Common myeloid progenitor, CD34-positive (primary cell): ENCODE data around the gene MTMR1.
A peak's percentile ranks its signal among the peaks of the same experiment; 100 is the strongest.

ENCODE experiments used
- CTCF ChIA-PET: fragments of 350-600 bp; sonication (Branson Sonifier 250); formaldehyde crosslinking; loops from one replicate; lab custom pipeline; 2021; ENCODE audit warnings: antibody characterized with exemption; lab: Charles Lee
- POLR2A ChIA-PET: fragments of 350-600 bp; sonication (Branson Sonifier 250); formaldehyde crosslinking; loops from one replicate; lab custom pipeline; 2021; ENCODE audit warnings: antibody characterized with exemption; lab: Charles Lee
- DNase-seq, 3 donors: peaks; one replicate each; pipeline versions ENCODE4 v3.0.0 to v3.0.0-alpha.2; 2013
- H3K27ac ChIP-seq, 2 experiments: 1 replicate in 1 of 2; 2 replicates in 1 of 2; pipeline ENCODE4 v1.7.0; 2013; ENCODE audit warnings: inconsistent platforms in 2 of 2, low read length in 2 of 2, mild to moderate bottlenecking in 2 of 2, low read depth in 1 of 2, moderate library complexity in 1 of 2; ENCODE audit not compliant: severe bottlenecking in 2 of 2, insufficient read depth in 1 of 2, poor library complexity in 1 of 2
- H3K27me3 ChIP-seq, 5 experiments: replicated peaks in 2 of 5; 1 replicate in 3 of 5; 2 replicates in 2 of 5; pipeline versions ENCODE4 v1.6.1 to v1.7.0; 2013; ENCODE audit warnings: low read length in 4 of 5, mild to moderate bottlenecking in 2 of 5, moderate library complexity in 2 of 5, inconsistent platforms in 1 of 5; ENCODE audit not compliant: insufficient read depth in 5 of 5, control insufficient read depth in 4 of 5
- H3K36me3 ChIP-seq, 4 experiments: 1 replicate in 2 of 4; 2 replicates in 2 of 4; pipeline versions ENCODE4 v1.6.1 to v1.7.0; 2013; ENCODE audit warnings: low read length in 3 of 4, control low read depth in 1 of 4, mild to moderate bottlenecking in 1 of 4; ENCODE audit not compliant: control insufficient read depth in 4 of 4, insufficient read depth in 4 of 4
- H3K4me1 ChIP-seq, 4 experiments: 1 replicate in 3 of 4; 2 replicates in 1 of 4; pipeline versions ENCODE4 v1.6.1 to v1.7.1; 2013; ENCODE audit warnings: low read length in 3 of 4, mild to moderate bottlenecking in 3 of 4, control low read depth in 1 of 4, inconsistent platforms in 1 of 4, moderate library complexity in 1 of 4; ENCODE audit not compliant: control insufficient read depth in 4 of 4, insufficient read depth in 4 of 4; ENCODE audit errors: control extremely low read depth in 1 of 4
- H3K4me3 ChIP-seq, 7 experiments: 1 replicate in 4 of 7; 2 replicates in 3 of 7; pipeline versions ENCODE4 v1.5.1 to v1.7.0; 2013; ENCODE audit warnings: mild to moderate bottlenecking in 7 of 7, low read length in 6 of 7, moderate library complexity in 6 of 7, inconsistent platforms in 2 of 7, low read depth in 2 of 7, control low read depth in 1 of 7; ENCODE audit not compliant: insufficient read depth in 4 of 7, control insufficient read depth in 1 of 7; ENCODE audit errors: extremely low read depth in 1 of 7
- H3K9me3 ChIP-seq, 5 experiments: 1 replicate in 4 of 5; 2 replicates in 1 of 5; pipeline versions ENCODE4 v1.6.1 to v1.7.1; 2013; ENCODE audit warnings: low read length in 4 of 5, mild to moderate bottlenecking in 2 of 5, inconsistent platforms in 1 of 5, low read depth in 1 of 5, moderate library complexity in 1 of 5; ENCODE audit not compliant: control insufficient read depth in 4 of 5, insufficient read depth in 2 of 5; ENCODE audit errors: control extremely low read depth in 1 of 5
- WGBS: methylation state at CpG from one replicate; pipeline ENCODE4 v1.1.5; 2013; ENCODE audit not compliant: insufficient coverage; 5-methylcytosine and 5-hydroxymethylcytosine counted together

The MTMR1 gene

GRCh38 chrX:150696331-150696730 lies 3.1 kb downstream of the MTMR1 start:
- Histone ChIP-seq H3K4me3 (no peak overlapping the region), H3K36me3 (peaks cover 0 to 5% (median 2%) of the 10 kb centered on the region in 4 experiments), H3K27ac (no peak overlapping the region), H3K27me3 (no peaks in the 10 kb centered on the region), H3K9me3 (no peaks in the 10 kb centered on the region), H3K4me1 (peaks cover 20 to 52% (median 39%) of the 10 kb centered on the region in 4 experiments)
- DNase-seq = peak in 2 of 3 donors; percentile 51 to 65
- POLR2A ChIA-PET = interaction anchor here (0.6 kb wide), 1 partner anchor 27 kb away, joined by 3 read pairs; no protein-coding TSS in a partner anchor
- WGBS = no CpG with 5 or more reads among the region's 1 CpG
- CTCF ChIA-PET = interaction anchor here (0.8 to 2.1 kb wide), 3 partner anchors 13 to 19 kb away, joined by 3 to 9 read pairs (median 3); no protein-coding TSS in a partner anchor

GRCh38 chrX:150696866-150697265 lies 3.7 kb downstream of the MTMR1 start:
- peak in 2 of 3 donors; percentile 72 to 81 for DNase-seq
- POLR2A ChIA-PET = no interaction called here
- WGBS = no CpG with 5 or more reads among the region's 4 CpGs
- Histone ChIP-seq H3K36me3 (peaks cover 0 to 8% (median 3%) of the 10 kb centered on the region in 4 experiments), H3K9me3 (no peaks in the 10 kb centered on the region), H3K27me3 (no peaks in the 10 kb centered on the region), H3K4me3 (no peak overlapping the region), H3K27ac (no peak overlapping the region), H3K4me1 (peaks cover 20 to 47% (median 38%) of the 10 kb centered on the region in 4 experiments)
- CTCF ChIA-PET = interaction anchor here (0.8 to 2.1 kb wide), 3 partner anchors 14 to 19 kb away, joined by 3 to 9 read pairs (median 3); no protein-coding TSS in a partner anchor

GRCh38 chrX:150697641-150698040 lies 4.4 kb downstream of the MTMR1 start:
- Histone ChIP-seq H3K4me3 (no peak overlapping the region), H3K9me3 (no peaks in the 10 kb centered on the region), H3K36me3 (peaks cover 0 to 8% (median 3%) of the 10 kb centered on the region in 4 experiments), H3K27me3 (no peaks in the 10 kb centered on the region), H3K4me1 (peaks cover 20 to 41% (median 32%) of the 10 kb centered on the region in 4 experiments), H3K27ac (no peak overlapping the region)
- 81% methylated on average over 5 of the region's 7 CpGs for WGBS
- ChIA-PET POLR2A (no interaction called here), CTCF (interaction anchor here (1.3 to 1.4 kb wide), 2 partner anchors 13 to 20 kb away, joined by 3 to 4 read pairs; no protein-coding TSS in a partner anchor)
- DNase-seq = no peak

- 80% methylated on average over 1 of the region's 2 CpGs for WGBS
- ChIA-PET POLR2A (no interaction called here), CTCF (interaction anchor here (1.4 to 2.7 kb wide), 2 partner anchors 16 to 19 kb away, joined by 4 to 12 read pairs; no protein-coding TSS in a partner anchor)
These were observed 5.8 kb downstream of the MTMR1 start for GRCh38 chrX:150698981-150699380.

GRCh38 chrX:150700107-150700506 lies 6.9 kb downstream of the MTMR1 start:
- Histone ChIP-seq H3K9me3 (peaks cover 0 to 1% (median 0%) of the 10 kb centered on the region in 5 experiments), H3K36me3 (peaks cover 0 to 14% (median 6%) of the 10 kb centered on the region in 4 experiments), H3K4me3 (no peak overlapping the region), H3K4me1 (peaks cover 19 to 28% (median 22%) of the 10 kb centered on the region in 4 experiments), H3K27me3 (no peaks in the 10 kb centered on the region), H3K27ac (no peak overlapping the region)
- CTCF ChIA-PET = interaction anchor here (1.3 to 2.7 kb wide), 2 partner anchors 15 to 19 kb away, joined by 4 to 12 read pairs; no protein-coding TSS in a partner anchor
- POLR2A ChIA-PET = no interaction called here
- no peak for DNase-seq

More at GRCh38 chrX:150698981-150699380, 5.8 kb downstream of the MTMR1 start:
- H3K4me1 ChIP-seq = peaks cover 20 to 38% (median 30%) of the 10 kb centered on the region in 4 experiments
- H3K9me3 ChIP-seq = no peaks in the 10 kb centered on the region
- H3K27ac ChIP-seq = no peak overlapping the region
- no peak overlapping the region for H3K4me3 ChIP-seq
- no peaks in the 10 kb centered on the region for H3K27me3 ChIP-seq
- no peak for DNase-seq
- peaks cover 0 to 8% (median 3%) of the 10 kb centered on the region in 4 experiments for H3K36me3 ChIP-seq

GRCh38 chrX:150701377-150701776 lies 8.2 kb downstream of the MTMR1 start:
- H3K4me3 ChIP-seq = no peak overlapping the region
- DNase-seq = no peak
- H3K27ac ChIP-seq = no peak overlapping the region
- no peaks in the 10 kb centered on the region for H3K27me3 ChIP-seq
- peaks cover 11 to 15% (median 12%) of the 10 kb centered on the region in 4 experiments for H3K4me1 ChIP-seq
- H3K36me3 ChIP-seq = peaks cover 0 to 22% (median 7%) of the 10 kb centered on the region in 4 experiments
- peaks cover 0 to 2% (median 0%) of the 10 kb centered on the region in 5 experiments for H3K9me3 ChIP-seq
- ChIA-PET CTCF (interaction anchor here (1.3 kb wide), 1 partner anchor 18 kb away, joined by 4 read pairs; no protein-coding TSS in a partner anchor), POLR2A (no interaction called here)
- no CpG with 5 or more reads among the region's 1 CpG for WGBS
